ENCODE data around the gene OR2A12. TPM values are rescaled to one million over a fixed set of nuclear protein-coding genes. Genes with fewer than 3 reads are reported as not detected.
A peak's percentile ranks its signal among the peaks of the same experiment; 100 is the strongest.
"Not testable (repeated sequence)": the region's sequence is repeated elsewhere in the genome, so short reads cannot be mapped to it uniquely, and the experiment has no call there.

OR2A12 gene
- total RNA-seq, 1 experiment from 2014 or later, result not detected

GRCh38 chr7:144050093-144050492, 36.0 kb upstream of the OR2A12 start:
- intact Hi-C loops (cut with micrococcal nuclease; ENCODE audit: unreplicated experiment), result no loop called here
- no peak for TF ChIP-seq CTCF (IDR thresholded peaks at IDR 0.05; ENCODE audit: insufficient read depth in 1 of 2, low read depth in 1 of 2, low read length in 1 of 2, severe bottlenecking in 1 of 2, unreplicated experiment in 1 of 2)
- Mint-ChIP-seq H3K9me3 (ENCODE audit: unreplicated experiment) (no peaks in the 10 kb centered on the region), H3K4me1 (ENCODE audit: low read depth, unreplicated experiment) (peaks cover 12% of the 10 kb centered on the region), H3K36me3 (ENCODE audit: insufficient read depth, unreplicated experiment) (no peaks in the 10 kb centered on the region), H3K27ac (ENCODE audit: unreplicated experiment) (no peak overlapping the region), H3K27me3 (ENCODE audit: insufficient read depth, unreplicated experiment) (no peaks in the 10 kb centered on the region), H3K4me3 (ENCODE audit: unreplicated experiment) (no peak overlapping the region)
- DNase-seq, result no peak
- H3K4me3 ChIP-seq (ENCODE audit: low read depth, low read length), result no peak overlapping the region
- BruUV-seq (replicated peaks), result no TSS peak
- no peaks in the 10 kb centered on the region for H3K27me3 ChIP-seq (replicated peaks; ENCODE audit: control insufficient read depth, insufficient read depth, low read length)
- H3K9me3 ChIP-seq, result no peaks in the 10 kb centered on the region
- ChIA-PET POLR2A (no interaction called here), CTCF (no interaction called here)
- H3K36me3 ChIP-seq (ENCODE audit: control insufficient read depth, insufficient read depth, low read length), result no peaks in the 10 kb centered on the region
- H3K4me1 ChIP-seq, result no peaks in the 10 kb centered on the region

GRCh38 chr7:144050884-144051283, 35.2 kb upstream of the OR2A12 start:
- H3K27me3 ChIP-seq (replicated peaks; ENCODE audit: control insufficient read depth, insufficient read depth, low read length); CTCF ChIA-PET; H3K4me1 ChIP-seq; H3K36me3 Mint-ChIP-seq (ENCODE audit: insufficient read depth, unreplicated experiment); H3K4me3 ChIP-seq (ENCODE audit: low read depth, low read length); H3K4me3 Mint-ChIP-seq (ENCODE audit: unreplicated experiment); intact Hi-C loops (cut with micrococcal nuclease; ENCODE audit: unreplicated experiment); H3K36me3 ChIP-seq (ENCODE audit: control insufficient read depth, insufficient read depth, low read length); H3K9me3 Mint-ChIP-seq (ENCODE audit: unreplicated experiment); POLR2A ChIA-PET; H3K27ac Mint-ChIP-seq (ENCODE audit: unreplicated experiment); H3K27me3 Mint-ChIP-seq (ENCODE audit: insufficient read depth, unreplicated experiment); DNase-seq; BruUV-seq (replicated peaks); H3K9me3 ChIP-seq: not testable (repeated sequence)
- peaks cover 12% of the 10 kb centered on the region for H3K4me1 Mint-ChIP-seq (ENCODE audit: low read depth, unreplicated experiment)

GRCh38 chr7:144057954-144058353, 28.1 kb upstream of the OR2A12 start:
- peak; percentile 61 to 62 for DNase-seq
- no peak overlapping the region for H3K27ac Mint-ChIP-seq (ENCODE audit: unreplicated experiment)

More at GRCh38 chr7:144057954-144058353, 28.1 kb upstream of the OR2A12 start:
- no peaks in the 10 kb centered on the region for H3K36me3 Mint-ChIP-seq (ENCODE audit: insufficient read depth, unreplicated experiment)
- no peaks in the 10 kb centered on the region for H3K36me3 ChIP-seq (ENCODE audit: control insufficient read depth, insufficient read depth, low read length)
- H3K4me1 ChIP-seq, result no peaks in the 10 kb centered on the region
- H3K9me3 ChIP-seq, result 0 out of 2 replicates have a peak, but pooled peaks cover 14% of the 10 kb centered on the region
- peaks cover 2% of the 10 kb centered on the region for H3K4me1 Mint-ChIP-seq (ENCODE audit: low read depth, unreplicated experiment)
- H3K27me3 ChIP-seq (replicated peaks; ENCODE audit: control insufficient read depth, insufficient read depth, low read length), result no peaks in the 10 kb centered on the region
- H3K4me3 ChIP-seq (ENCODE audit: low read depth, low read length), result no peak overlapping the region
- H3K9me3 Mint-ChIP-seq (ENCODE audit: unreplicated experiment), result peaks cover 11% of the 10 kb centered on the region
- intact Hi-C loops (cut with micrococcal nuclease; ENCODE audit: unreplicated experiment), result loop anchor here (2.0 kb wide), 1 partner anchor 25 kb away; no protein-coding TSS in a partner anchor
- no peak for TF ChIP-seq CTCF (IDR thresholded peaks at IDR 0.05; ENCODE audit: insufficient read depth in 1 of 2, low read depth in 1 of 2, low read length in 1 of 2, severe bottlenecking in 1 of 2, unreplicated experiment in 1 of 2)
- POLR2A ChIA-PET, result no interaction called here
- H3K27me3 Mint-ChIP-seq (ENCODE audit: insufficient read depth, unreplicated experiment), result no peaks in the 10 kb centered on the region
- no peak overlapping the region for H3K4me3 Mint-ChIP-seq (ENCODE audit: unreplicated experiment)
- BruUV-seq (replicated peaks), result no TSS peak
- CTCF ChIA-PET, result no interaction called here

Data from Caco-2 (cell line).